GM20000 (cell line): ENCODE data around the gene RPS6KA2.

Experiments
- DNase-seq: peaks from one replicate; pipeline ENCODE4 v3.0.0; 2012; ENCODE audit warnings: low spot score
- TF ChIP-seq, protein P1 (sequence below): IDR thresholded peaks from 2 replicates; pipeline ENCODE4 v1.5.1; 2012; ENCODE audit warnings: mild to moderate bottlenecking, control low read depth; ENCODE audit errors: extremely low read depth, missing control alignments

RPS6KA2 gene

GRCh38 chr6:166642646-166643045 lies 15.6 kb upstream of the RPS6KA2 start:
- DNase-seq = no peak
- TF ChIP-seq, protein P1, sequence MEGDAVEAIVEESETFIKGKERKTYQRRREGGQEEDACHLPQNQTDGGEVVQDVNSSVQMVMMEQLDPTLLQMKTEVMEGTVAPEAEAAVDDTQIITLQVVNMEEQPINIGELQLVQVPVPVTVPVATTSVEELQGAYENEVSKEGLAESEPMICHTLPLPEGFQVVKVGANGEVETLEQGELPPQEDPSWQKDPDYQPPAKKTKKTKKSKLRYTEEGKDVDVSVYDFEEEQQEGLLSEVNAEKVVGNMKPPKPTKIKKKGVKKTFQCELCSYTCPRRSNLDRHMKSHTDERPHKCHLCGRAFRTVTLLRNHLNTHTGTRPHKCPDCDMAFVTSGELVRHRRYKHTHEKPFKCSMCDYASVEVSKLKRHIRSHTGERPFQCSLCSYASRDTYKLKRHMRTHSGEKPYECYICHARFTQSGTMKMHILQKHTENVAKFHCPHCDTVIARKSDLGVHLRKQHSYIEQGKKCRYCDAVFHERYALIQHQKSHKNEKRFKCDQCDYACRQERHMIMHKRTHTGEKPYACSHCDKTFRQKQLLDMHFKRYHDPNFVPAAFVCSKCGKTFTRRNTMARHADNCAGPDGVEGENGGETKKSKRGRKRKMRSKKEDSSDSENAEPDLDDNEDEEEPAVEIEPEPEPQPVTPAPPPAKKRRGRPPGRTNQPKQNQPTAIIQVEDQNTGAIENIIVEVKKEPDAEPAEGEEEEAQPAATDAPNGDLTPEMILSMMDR = no peak

DNA sequence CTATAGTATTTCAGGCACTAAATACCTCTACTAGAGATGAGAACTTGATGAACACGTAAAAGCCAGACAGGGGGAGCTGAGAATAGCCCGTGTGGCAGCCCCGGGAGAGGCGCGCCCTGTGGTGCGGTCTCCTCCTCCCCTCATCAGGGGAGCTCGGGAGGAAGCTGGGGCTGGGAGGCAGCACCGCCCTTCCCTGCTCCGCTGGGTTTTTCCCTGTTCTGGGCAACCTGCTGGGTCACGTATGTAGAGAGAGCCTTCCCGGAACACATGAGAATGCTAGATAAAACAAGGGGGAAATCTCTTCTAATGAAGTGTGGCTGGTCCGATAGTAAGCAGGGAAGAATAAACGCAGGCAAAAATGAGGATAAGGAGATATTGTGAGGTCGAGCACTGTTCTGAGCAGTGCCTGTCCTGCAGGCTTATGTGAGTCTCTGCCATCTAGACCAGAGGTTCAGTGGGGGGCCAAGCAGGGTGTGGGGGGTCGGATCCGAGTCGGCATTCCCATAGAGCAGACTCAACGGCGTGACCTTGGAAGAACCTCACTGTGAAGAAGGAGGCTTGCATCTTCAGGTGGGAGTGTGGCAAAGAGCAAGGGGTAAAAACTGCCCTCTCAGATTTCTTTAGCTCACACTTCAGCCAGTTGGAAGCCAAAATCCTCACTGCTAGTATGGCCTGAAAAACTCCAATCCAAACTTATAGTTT lies 13.4 kb upstream of the RPS6KA2 start:
- no peak for DNase-seq
- TF ChIP-seq, protein P1 = no peak

GRCh38 chr6:166639921-166640320 lies 12.9 kb upstream of the RPS6KA2 start:
- DNase-seq = no peak
- TF ChIP-seq, protein P1 = no peak

GRCh38 chr6:166638573-166638964 lies 11.5 kb upstream of the RPS6KA2 start:
- TF ChIP-seq, protein P1 = no peak
- DNase-seq = no peak

- no peak for DNase-seq
- TF ChIP-seq, protein P1 = no peak
Observed at GRCh38 chr6:166637812-166638572, 10.9 kb upstream of the RPS6KA2 start.

DNA sequence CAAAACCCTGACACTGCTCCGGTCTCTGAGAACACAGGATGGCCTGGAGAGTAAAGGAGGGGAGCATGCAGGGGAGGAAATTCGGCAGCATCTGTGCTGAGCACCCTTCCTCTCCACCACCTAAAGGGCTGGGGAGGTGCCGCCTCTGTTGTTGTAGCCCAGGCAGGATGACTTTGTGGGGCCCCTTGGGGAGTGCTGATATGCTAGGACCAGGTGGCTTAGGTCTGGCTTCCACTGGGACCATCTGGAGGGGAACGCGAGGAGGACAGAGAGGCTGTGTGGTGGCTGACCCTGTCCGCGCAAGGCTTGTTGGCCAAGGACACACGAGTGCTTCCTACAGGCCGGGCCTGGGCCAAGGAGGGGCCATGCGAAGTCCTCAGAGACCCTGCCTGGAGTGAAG lies 9.9 kb upstream of the RPS6KA2 start:
- TF ChIP-seq, protein P1 = no peak
- DNase-seq = no peak

- TF ChIP-seq, protein P1 = no peak
- no peak for DNase-seq
Observed at GRCh38 chr6:166636191-166636933, 9.3 kb upstream of the RPS6KA2 start.
